Endothelial cell of umbilical vein (primary cell): ENCODE data around the gene PDGFB.

Source experiments
- CTCF ChIP-seq, 2 donors: IDR thresholded peaks; 1 replicate in 1 of 2; 2 replicates in 1 of 2; pipeline ENCODE4 v1.5.1; 2011; ENCODE audit warnings: low read length in 2 of 2, mild to moderate bottlenecking in 2 of 2, moderate library complexity in 2 of 2, control low read depth in 1 of 2, inconsistent platforms in 1 of 2, low read depth in 1 of 2; ENCODE audit not compliant: insufficient read depth in 1 of 2; ENCODE audit errors: extremely low read depth in 1 of 2
- EZH2 ChIP-seq: IDR thresholded peaks from 2 replicates; pipeline ENCODE4 v1.6.1; 2012; ENCODE audit warnings: borderline replicate concordance, low read depth, mild to moderate bottlenecking, moderate library complexity, low read length, inconsistent platforms; ENCODE audit not compliant: severe bottlenecking
- FOS ChIP-seq: IDR thresholded peaks from 2 replicates; pipeline ENCODE4 v1.6.1; 2011; ENCODE audit warnings: mild to moderate bottlenecking, low read length, moderate library complexity, borderline replicate concordance; ENCODE audit not compliant: insufficient read depth
- JUN ChIP-seq: IDR thresholded peaks from 2 replicates; pipeline ENCODE4 v1.6.1; 2011; ENCODE audit warnings: borderline replicate concordance, low read depth; ENCODE audit not compliant: insufficient read length, insufficient read depth
- MAX ChIP-seq: IDR thresholded peaks from 2 replicates; pipeline ENCODE4 v1.6.1; 2011; ENCODE audit not compliant: insufficient read depth, insufficient read length
- MYC ChIP-seq: IDR thresholded peaks from one replicate; pipeline ENCODE4 v1.6.1; 2011; ENCODE audit warnings: mild to moderate bottlenecking, low read depth, low read length
- POLR2A ChIP-seq: IDR thresholded peaks from 2 replicates; pipeline ENCODE4 v1.6.1; 2012; ENCODE audit warnings: low read depth, mild to moderate bottlenecking, control low read depth, low read length
- POLR2AphosphoS5 ChIP-seq: IDR thresholded peaks from 2 replicates; pipeline ENCODE4 v1.6.1; 2012; ENCODE audit warnings: low read depth, mild to moderate bottlenecking, control low read depth, low read length, moderate library complexity; ENCODE audit not compliant: insufficient read depth

GRCh38 chr22:39268645-39269044 lies 23.9 kb upstream of the PDGFB start:
- TF ChIP-seq FOS (no peak), CTCF (IDR thresholded peaks at IDR 0.05; ENCODE audit: extremely low read depth in 1 of 2, insufficient read depth in 1 of 2, low read depth in 1 of 2, low read length in 2 of 2) (no peak), MYC (no peak), JUN (no peak), POLR2A (no peak), EZH2 (no peak), POLR2AphosphoS5 (no peak), MAX (no peak)
